Mammary epithelial cell (primary cell): ENCODE measurements around the gene PIGL.

Experiments
- EZH2 ChIP-seq: IDR thresholded peaks from 2 replicates; pipeline ENCODE4 v1.6.1; 2012; ENCODE audit warnings: low read length, inconsistent platforms, borderline replicate concordance
- TF ChIP-seq, protein P1 (sequence below), 2 donors: IDR thresholded peaks in 1 of 2; conservative IDR thresholded peaks in 1 of 2; 2 replicates each; pipeline ENCODE4 v1.5.1; 2011 to 2012; ENCODE audit warnings: inconsistent platforms in 2 of 2, low read length in 2 of 2, mild to moderate bottlenecking in 2 of 2, control low read depth in 1 of 2, low read depth in 1 of 2; ENCODE audit not compliant: insufficient read depth in 1 of 2; ENCODE audit errors: extremely low read depth in 1 of 2

DNA sequence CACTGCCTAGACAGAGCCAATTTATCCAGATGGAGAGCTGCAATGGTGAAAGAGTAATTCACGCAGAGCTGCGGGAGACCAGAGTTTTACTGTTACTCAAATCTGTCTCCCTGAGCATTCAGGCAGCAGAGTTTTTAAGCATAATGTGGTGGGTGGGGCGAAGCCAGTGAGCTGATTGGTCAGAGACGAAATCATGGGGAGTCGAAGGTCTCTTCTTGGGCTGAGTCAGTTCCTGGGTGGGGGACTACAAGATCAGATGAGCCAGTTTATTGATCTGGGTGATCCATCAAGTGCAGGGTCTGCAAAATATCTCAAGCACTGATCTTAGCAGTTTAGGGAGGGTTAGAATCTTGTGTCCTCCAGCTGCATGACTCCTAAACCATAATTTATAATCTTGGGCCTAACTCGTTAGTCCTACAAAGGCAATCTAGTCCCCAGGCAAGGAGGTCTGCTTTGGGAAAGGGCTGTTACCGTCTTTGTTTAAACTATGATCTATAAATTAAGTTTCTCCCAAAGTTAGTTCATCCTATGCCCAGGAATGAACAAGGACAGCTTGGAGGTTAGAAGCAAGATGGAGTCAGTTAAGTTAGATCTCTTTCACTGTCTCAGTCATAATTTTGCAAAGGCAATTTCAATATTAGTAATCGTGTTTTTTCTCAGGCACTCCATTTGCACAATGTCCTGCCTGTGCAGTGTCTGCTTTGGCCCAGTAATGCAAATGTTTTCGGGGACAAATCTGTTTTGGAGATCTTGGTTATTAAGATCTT, 27.0 kb downstream of the PIGL start:
- TF ChIP-seq, protein P1, sequence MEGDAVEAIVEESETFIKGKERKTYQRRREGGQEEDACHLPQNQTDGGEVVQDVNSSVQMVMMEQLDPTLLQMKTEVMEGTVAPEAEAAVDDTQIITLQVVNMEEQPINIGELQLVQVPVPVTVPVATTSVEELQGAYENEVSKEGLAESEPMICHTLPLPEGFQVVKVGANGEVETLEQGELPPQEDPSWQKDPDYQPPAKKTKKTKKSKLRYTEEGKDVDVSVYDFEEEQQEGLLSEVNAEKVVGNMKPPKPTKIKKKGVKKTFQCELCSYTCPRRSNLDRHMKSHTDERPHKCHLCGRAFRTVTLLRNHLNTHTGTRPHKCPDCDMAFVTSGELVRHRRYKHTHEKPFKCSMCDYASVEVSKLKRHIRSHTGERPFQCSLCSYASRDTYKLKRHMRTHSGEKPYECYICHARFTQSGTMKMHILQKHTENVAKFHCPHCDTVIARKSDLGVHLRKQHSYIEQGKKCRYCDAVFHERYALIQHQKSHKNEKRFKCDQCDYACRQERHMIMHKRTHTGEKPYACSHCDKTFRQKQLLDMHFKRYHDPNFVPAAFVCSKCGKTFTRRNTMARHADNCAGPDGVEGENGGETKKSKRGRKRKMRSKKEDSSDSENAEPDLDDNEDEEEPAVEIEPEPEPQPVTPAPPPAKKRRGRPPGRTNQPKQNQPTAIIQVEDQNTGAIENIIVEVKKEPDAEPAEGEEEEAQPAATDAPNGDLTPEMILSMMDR (conservative IDR thresholded peaks at IDR 0.05 in 1 of 2, IDR thresholded peaks at IDR 0.05 in 1 of 2; ENCODE audit: extremely low read depth in 1 of 2, insufficient read depth in 1 of 2, low read depth in 1 of 2, low read length in 2 of 2): no peak
- TF ChIP-seq EZH2: no peak
